IPS-NIHi7 (cell line): Measurements from ENCODE around the gene MYO16.
"Not testable (repeated sequence)": the region's sequence is repeated elsewhere in the genome, so short reads cannot be mapped to it uniquely, and the experiment has no call there.

Experiments
- DNase-seq: peaks from one replicate; pipeline ENCODE4 v3.0.0; 2012; ENCODE audit warnings: mixed read lengths; ENCODE audit errors: extremely low spot score

The MYO16 gene

DNA sequence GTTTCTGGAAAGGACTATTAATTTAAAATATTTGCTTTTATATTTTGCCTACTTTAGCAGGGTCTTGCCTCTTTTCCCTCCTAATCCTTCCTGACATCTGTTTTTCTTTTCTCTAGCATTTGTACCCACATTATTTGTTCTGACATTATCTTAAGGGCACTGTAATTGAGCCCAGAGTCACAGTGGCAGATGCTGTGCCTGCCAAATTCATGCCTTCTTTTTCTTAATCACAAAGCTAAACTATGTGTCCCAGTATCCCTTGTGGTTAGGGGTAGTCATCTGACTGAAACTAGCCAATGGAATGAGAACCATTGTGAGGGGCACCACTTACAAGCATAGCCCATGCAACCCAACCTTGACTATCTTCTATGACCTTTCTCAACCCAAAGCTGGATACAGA, 562.9 kb downstream of the MYO16 start:
- DNase-seq: no peak

DNA sequence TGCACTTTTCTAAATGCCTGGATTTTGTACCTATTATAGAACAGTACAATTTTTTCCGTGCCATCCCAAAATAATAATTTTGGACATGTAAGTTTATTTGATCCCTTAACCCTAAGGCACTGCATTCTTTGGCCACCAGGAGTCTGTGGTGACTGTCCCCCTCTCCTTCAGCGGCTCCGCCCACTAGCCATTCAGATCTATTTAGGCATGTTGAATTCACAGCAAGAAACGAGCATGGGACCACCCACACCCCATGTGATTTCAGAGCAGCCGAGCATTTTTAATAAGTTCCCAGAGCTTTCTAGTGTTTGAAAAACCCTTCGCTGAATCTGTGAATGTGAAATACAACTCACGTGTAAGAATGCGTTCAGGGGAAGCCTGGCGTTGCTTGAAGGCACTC, 567.5 kb downstream of the MYO16 start:
- peak; percentile 60 for DNase-seq

- DNase-seq: no peak
Observed at GRCh38 chr13:109198585-109198984, 569.2 kb downstream of the MYO16 start.

DNA sequence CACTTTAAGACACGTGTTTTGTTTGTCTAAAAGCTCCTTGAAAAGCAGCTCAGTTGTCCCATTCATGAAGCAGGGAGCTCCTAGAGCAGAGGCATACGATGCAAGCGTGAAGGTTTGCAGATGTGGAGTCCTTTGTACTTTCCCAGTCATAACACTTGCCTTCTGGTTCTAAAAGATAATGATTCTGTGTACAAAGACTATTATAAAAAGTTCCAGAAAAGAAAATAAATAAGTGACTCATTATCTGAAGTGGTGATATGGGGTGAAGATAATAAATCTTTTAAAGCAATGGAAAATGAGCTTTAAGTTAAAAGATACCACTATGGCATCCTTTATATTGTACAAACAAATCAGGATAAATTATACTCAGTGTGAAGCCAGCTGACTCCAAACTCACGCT, 569.9 kb downstream of the MYO16 start:
- no peak for DNase-seq

DNA sequence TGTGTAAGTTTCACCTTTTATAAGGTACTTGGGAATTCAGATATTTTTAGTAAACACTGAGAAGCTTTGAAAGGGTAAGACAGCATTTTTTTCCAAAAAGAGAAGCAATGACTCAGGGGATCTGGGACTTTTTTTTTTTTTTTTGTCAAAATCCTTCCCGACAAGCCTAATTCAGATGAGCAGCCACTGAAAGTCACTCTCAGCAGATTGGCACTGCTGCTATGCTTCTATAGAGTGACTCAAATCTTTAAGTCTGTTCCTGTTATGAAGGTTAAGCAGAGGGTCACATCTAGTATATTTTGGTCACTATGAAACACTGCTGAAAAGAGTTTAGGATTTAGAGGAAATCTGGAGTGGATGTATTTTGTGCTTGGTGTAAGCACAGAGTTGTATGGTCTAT, 571.1 kb downstream of the MYO16 start:
- DNase-seq: no peak

DNA sequence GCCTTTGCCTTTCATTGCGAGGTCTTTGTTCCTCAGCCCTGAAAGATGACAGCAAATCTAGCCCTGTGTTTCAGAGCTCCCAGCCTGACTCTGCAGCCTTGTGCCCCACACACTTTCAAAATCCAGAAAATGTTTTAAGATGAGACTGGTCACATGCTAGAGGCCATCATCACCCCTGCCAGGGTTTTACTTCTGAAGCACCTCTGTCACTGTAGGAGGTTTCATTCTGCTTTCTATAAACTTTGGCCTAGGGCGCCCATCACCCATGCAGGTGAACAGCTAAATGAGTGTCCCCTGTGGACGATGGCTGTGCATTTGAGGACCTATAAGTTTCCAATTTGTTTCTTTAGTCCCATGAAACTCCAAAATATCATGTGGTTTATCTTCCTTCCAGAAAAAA, 574.2 kb downstream of the MYO16 start:
- no peak for DNase-seq

- DNase-seq: no peak
Observed at GRCh38 chr13:109204252-109204651, 574.8 kb downstream of the MYO16 start.

- DNase-seq: no peak
Observed at GRCh38 chr13:109204657-109205056, 575.2 kb downstream of the MYO16 start.

DNA sequence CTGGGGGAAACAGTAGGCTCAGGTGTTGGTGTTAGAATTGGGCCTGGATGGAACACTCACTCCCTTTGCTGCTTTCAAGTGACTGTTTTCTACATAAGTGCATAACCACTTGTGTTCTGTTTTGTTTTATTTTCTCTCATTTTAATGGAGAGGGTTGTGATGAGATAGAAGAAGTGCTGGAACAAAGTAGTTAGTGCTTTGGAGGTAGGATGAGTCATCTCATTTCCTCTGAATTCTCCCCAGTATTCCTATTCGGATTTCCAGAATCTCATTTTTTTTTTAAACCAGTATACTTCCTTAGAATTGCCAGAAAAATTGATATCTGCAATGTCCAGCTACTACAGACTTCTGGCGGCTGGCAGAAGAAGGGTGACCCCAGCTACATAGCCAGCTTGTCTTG, 575.9 kb downstream of the MYO16 start:
- DNase-seq: no peak

DNA sequence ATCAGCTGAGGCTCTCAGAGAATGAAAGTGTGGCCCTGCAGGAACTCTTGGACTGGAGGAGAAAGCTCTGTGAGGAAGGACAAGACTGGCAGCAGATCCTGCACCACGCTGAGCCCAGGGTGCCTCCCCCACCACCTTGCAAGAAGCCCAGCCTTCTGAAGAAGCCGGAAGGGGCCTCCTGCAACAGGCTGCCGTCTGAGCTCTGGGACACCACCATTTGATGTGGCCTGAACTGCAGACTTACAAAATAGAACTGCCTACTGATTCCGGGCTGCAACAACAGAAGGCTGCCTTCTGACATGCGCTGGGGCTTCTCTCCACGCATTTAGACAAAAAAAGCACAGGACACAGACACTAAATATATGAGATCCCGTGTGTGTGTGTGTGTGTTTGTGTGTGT, 577.2 kb downstream of the MYO16 start:
- no peak for DNase-seq

DNA sequence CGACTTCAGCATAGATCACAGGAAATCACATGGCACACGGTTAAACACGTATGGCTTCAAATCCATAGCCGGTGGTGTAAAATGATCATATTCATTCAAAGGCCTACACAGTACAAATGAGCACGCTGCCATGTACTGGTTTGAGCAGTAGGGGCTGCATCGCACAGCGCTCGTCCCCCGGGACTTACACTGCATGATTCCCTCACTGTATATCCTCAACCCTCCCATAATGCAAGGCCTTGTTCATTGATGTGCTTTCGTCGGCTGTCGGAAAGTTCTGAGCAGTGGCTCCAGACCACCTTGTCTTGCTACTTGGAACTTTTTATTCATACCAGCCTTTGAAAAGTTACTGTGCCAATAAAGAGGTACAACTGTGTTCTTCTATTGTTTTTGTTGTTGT, 578.2 kb downstream of the MYO16 start:
- no peak for DNase-seq

DNA sequence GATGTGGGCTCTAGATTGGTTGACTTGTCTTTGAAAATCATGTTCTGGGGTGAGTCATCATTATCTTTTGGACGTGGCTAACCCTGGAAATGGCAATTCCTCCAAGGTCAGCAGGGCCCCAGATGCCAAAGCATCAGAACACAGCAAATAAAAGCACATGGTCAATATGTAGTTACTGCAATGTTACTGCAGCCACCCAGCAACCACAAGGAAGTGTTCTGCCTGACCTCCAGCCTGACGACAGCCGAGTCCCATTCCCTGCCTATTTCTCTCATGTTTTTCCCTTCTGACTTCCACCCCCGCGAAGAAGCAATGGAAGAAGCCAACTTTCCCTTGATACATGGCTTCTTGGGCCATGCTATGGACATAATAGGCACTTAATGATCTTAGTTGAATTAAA, 579.1 kb downstream of the MYO16 start:
- no peak for DNase-seq

DNA sequence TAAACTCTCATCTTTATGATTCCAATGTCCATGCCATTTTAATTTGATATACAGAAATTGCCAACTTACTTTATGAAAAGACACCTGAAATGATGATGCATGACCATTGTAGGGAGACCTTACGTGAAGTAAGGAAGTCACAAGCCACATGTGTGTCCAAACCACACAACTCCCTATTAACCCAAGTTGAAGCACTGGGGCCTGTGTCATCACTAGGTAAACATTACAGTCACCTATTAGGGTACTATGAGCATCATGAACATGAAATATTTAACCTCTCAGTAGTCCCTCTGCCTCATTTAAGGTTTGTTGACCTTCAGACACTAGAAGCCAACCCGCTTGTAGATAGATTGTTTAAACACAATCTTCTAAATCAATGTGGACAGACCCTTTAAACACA, 580.1 kb downstream of the MYO16 start:
- DNase-seq: no peak

- no peak for DNase-seq
Observed at GRCh38 chr13:109211616-109212015, 582.2 kb downstream of the MYO16 start.

DNA sequence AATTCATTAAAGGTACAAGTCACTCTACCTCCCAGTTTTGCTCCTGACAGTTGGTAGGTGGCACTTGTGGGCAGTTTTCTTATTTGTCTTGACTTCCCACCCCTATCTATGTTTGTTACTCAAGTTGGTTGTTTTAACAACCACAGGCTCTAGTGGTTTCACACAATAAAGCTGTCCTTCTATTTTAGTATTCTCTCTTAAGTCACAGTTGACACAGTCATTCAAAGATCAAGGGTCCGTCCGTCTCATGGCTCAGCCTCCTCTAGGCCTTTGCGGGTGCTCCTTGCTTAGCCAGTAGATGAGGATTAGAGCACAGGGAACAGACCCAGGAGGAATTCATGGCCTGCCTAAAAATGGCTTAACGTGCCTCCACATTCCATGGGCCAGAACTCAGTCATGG, 583.2 kb downstream of the MYO16 start:
- no peak for DNase-seq

- DNase-seq: no peak
Observed at GRCh38 chr13:109213714-109214113, 584.3 kb downstream of the MYO16 start.

DNA sequence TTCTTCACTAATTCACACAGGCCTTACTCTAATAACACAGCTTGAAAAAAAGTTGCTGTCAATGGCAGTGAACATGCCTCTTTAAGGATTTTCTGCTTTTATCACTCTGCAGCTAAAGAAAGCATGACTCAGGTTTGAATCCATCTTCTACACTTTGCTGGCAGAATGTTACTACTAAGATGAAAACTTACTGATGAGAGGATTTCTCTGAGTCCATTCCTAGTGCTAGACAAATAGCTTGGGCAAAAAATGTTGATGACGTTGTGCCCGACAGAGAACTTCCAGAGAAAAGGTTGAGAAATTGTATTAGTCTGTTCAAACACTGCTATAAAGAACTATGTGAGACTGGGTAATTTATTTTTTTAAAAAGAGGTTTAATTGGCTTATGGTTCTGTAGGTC, 585.0 kb downstream of the MYO16 start:
- DNase-seq: no peak

DNA sequence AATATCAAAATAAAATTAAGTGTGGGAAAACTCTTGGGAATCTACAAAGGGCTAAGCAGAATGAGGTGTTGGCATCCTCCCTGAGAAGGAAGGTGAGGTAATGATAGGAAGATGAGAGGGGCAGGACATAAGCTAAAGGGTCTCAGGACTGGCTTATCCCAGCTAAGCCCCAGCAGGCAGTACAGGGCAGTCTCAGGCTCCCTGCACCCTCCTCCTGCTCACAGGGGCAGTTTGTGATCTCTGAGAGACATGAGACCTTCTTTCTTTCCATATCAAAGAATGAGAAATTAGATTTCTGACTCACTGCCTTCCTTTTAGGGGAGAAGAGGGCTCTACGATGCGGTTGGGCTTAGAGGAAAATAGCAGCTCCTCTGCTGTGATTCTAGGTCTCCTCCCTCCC, 586.0 kb downstream of the MYO16 start:
- no peak for DNase-seq

GRCh38 chr13:109217510-109217909, 588.1 kb downstream of the MYO16 start:
- not testable (repeated sequence) for DNase-seq

DNA sequence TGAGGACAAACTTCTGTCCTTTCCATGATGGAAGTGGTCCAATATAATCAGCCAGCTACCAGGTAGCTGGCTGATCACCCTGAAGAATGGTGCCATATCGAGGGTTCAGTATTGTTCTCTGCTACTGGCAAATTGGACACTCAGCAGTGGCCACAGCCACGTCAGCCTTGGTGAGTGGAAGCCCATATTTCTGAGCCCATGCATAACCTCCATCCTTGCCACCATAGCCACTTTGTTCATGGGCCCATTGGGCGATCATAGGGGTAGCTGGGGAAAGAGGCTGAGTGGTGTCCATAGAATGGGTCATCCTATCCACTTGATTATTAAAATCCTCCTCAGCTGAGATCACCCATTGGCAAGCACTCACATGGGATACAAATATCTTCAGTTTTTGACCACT, 591.2 kb downstream of the MYO16 start:
- no peak for DNase-seq

GRCh38 chr13:109224033-109224432, 594.6 kb downstream of the MYO16 start:
- DNase-seq: no peak

- DNase-seq: no peak
Observed at GRCh38 chr13:109226631-109227030, 597.2 kb downstream of the MYO16 start.

- DNase-seq: no peak
Observed at GRCh38 chr13:109227344-109227940, 598.0 kb downstream of the MYO16 start.

GRCh38 chr13:109228211-109228610, 598.8 kb downstream of the MYO16 start:
- no peak for DNase-seq

GRCh38 chr13:109231888-109232287, 602.5 kb downstream of the MYO16 start:
- DNase-seq: no peak
